ENCODE measurements around the gene KCNIP1.

KCNIP1 gene

DNA sequence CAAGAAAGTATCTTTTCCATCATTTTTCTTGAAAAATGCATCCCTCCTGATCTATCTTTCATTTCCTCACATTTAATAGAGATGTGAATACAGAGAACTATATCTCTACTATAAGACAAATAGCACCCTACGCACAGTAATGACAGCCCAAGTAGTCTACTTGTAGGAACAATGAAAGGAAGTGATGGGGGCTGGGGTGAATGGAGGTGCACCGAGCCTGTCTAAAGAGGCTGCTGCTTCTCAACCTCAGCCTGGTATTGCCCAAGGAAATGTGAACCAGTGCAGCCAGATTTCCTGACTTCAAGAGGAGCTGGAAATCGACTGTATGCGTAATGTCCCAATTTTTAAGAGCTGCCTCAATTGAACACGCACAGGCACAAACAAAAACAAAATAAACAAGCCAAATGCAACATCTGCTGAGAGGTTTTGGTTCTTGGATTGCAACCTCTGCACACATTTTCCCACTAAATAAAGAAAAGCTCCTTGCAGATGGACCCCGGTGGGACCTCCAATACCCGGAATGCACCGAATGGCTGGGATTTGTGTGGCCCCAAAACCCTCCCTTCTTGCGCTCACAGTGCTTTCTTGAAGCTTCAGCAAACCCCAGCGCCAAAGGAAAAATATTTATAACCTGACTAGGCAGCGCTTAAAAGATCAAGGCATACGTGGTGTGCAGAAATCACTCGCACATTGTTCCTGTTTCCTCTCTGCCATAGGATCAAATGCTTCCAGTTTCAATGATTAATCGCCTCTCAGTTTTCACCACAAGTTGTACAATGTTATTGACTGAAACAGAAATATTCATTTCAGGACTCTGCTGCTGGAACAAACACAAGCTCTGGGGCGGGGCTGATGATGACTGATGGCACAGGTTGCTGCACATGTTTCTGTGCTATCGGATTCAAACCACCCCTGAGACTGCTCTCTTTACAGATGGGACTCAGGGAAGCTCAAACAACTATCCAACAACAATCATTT is 68.3 kb downstream of the KCNIP1 start:
- DNase-seq (ENCODE audit: low read depth in 2 of 2) = no peak
- TF ChIP-seq, protein P1, sequence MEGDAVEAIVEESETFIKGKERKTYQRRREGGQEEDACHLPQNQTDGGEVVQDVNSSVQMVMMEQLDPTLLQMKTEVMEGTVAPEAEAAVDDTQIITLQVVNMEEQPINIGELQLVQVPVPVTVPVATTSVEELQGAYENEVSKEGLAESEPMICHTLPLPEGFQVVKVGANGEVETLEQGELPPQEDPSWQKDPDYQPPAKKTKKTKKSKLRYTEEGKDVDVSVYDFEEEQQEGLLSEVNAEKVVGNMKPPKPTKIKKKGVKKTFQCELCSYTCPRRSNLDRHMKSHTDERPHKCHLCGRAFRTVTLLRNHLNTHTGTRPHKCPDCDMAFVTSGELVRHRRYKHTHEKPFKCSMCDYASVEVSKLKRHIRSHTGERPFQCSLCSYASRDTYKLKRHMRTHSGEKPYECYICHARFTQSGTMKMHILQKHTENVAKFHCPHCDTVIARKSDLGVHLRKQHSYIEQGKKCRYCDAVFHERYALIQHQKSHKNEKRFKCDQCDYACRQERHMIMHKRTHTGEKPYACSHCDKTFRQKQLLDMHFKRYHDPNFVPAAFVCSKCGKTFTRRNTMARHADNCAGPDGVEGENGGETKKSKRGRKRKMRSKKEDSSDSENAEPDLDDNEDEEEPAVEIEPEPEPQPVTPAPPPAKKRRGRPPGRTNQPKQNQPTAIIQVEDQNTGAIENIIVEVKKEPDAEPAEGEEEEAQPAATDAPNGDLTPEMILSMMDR (IDR thresholded peaks at IDR 0.05; ENCODE audit: low read depth, low read length) = no peak
- no peak overlapping the region for H3K4me3 ChIP-seq (replicated peaks in 1 of 2; ENCODE audit: low read depth in 2 of 2, low read length in 2 of 2)

GRCh38 chr5:170573114-170573513 is 69.3 kb downstream of the KCNIP1 start:
- DNase-seq (ENCODE audit: low read depth in 2 of 2) = no peak
- TF ChIP-seq, protein P1 (IDR thresholded peaks at IDR 0.05; ENCODE audit: low read depth, low read length) = no peak
- H3K4me3 ChIP-seq (replicated peaks in 1 of 2; ENCODE audit: low read depth in 2 of 2, low read length in 2 of 2) = no peak overlapping the region

DNA sequence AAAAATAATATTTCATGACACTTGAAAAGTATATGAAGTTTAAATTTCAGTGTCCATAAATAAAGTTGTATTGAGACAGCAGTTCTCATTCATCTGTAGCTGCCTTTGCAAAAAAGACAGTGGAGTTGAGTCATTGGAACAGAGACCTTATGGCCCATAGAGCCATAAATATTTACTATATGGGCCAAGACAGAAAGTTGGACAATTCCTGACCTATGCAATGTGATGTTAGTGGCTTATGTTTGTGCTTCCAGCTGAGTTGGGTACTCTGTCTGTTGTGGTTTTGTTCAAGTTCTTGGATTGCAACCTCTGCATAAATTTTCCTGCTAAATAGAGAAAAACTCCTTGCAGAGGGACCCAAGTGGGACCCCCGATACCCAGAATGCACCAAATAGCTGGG is 69.8 kb downstream of the KCNIP1 start:
- H3K4me3 ChIP-seq (replicated peaks in 1 of 2; ENCODE audit: low read depth in 2 of 2, low read length in 2 of 2) = no peak overlapping the region
- DNase-seq (ENCODE audit: low read depth in 2 of 2) = no peak
- TF ChIP-seq, protein P1 (IDR thresholded peaks at IDR 0.05; ENCODE audit: low read depth, low read length) = no peak

- TF ChIP-seq, protein P1 (IDR thresholded peaks at IDR 0.05; ENCODE audit: low read depth, low read length) = no peak
- H3K4me3 ChIP-seq (replicated peaks in 1 of 2; ENCODE audit: low read depth in 2 of 2, low read length in 2 of 2) = no peak overlapping the region
- DNase-seq (ENCODE audit: low read depth in 2 of 2) = no peak
Measured at GRCh38 chr5:170576602-170577535, 73.0 kb downstream of the KCNIP1 start.

DNA sequence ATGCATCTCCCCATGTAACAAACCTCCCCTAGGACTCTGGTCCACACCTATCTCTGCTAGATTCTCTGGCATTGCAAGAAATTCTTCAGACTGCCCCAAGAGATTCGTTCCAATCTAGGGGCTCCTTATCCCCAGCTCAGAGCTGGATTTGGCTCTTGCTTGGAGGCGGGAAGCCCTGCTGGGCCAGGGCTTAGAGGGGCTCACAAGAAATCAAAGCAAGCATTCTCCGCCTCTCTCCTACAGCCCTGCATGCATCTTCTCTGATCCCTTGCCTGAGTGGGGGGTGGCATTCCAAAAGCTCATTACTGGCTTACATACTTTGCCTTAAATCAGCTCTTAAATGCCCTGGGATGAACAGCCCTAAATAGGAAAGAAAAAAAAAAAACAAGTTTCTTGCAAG is 75.8 kb downstream of the KCNIP1 start:
- TF ChIP-seq, protein P1 (IDR thresholded peaks at IDR 0.05; ENCODE audit: low read depth, low read length) = no peak
- H3K4me3 ChIP-seq (replicated peaks in 1 of 2; ENCODE audit: low read depth in 2 of 2, low read length in 2 of 2) = no peak overlapping the region
- DNase-seq (ENCODE audit: low read depth in 2 of 2) = no peak

DNA sequence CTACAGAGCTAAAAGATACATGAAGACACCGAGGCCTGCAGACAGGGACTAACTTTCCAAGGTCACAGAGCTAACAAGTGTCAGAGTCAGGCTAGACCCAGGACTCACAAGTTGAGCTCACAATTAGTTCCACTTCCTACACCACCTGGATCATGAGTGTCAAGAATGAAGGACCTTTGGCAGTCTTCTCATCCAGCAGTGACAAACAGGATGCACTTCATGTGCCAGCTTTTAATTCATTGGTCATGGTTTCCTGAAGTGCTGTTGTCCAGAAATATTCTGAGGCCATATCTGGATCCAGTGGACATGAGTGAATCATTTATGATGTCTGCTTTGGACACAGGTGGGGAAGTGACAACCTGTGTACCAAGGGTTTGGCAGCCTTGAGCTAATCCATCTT is 77.4 kb downstream of the KCNIP1 start:
- DNase-seq (ENCODE audit: low read depth in 2 of 2) = no peak
- H3K4me3 ChIP-seq (replicated peaks in 1 of 2; ENCODE audit: low read depth in 2 of 2, low read length in 2 of 2) = no peak overlapping the region
- TF ChIP-seq, protein P1 (IDR thresholded peaks at IDR 0.05; ENCODE audit: low read depth, low read length) = no peak
